ENCODE results near the gene MYO16. TPM values are rescaled to one million over a fixed set of nuclear protein-coding genes. Genes with fewer than 3 reads are reported as not detected.

MYO16 gene
- total and polyA plus RNA-seq, 7 donors, result 0.01 to 0.46 (median 0.30) TPM

GRCh38 chr13:108964606-108965005, 335.2 kb downstream of the MYO16 start:
- Histone ChIP-seq H3K27me3 (ENCODE audit: insufficient read depth in 3 of 3, low read length in 2 of 3) (no peaks in the 10 kb centered on the region), H3K36me3 (ENCODE audit: insufficient read depth in 1 of 2, low read depth in 1 of 2) (no peaks in the 10 kb centered on the region), H3K4me3 (no peak overlapping the region), H3K27ac (no peak overlapping the region), H3K4me1 (no peaks in the 10 kb centered on the region), H3K9me3 (no peaks in the 10 kb centered on the region)
- 72 to 85% (median 84%) methylated on average over 7 of the region's 7 CpGs for WGBS, 3 donors
- ATAC-seq (no peak), DNase-seq (no peak)
- intact Hi-C loops (cut with DNase I), result loop anchor here (5.0 to 10.0 kb wide), 4 partner anchors 820 to 1450 kb away; partner anchors contain the start of gene IRS2 (in 1 of the 2)
- no peak for TF ChIP-seq CTCF (IDR thresholded peaks at IDR 0.05)

GRCh38 chr13:108967371-108967770, 338.0 kb downstream of the MYO16 start:
- intact Hi-C loops (cut with DNase I), result loop anchor here in 1 of 2 donors (10.0 kb wide), 2 partner anchors 817 to 1447 kb away; partner anchors contain the start of gene IRS2
- H3K27me3 ChIP-seq (ENCODE audit: insufficient read depth in 3 of 3, low read length in 2 of 3), result no peaks in the 10 kb centered on the region
- no peak for ATAC-seq
- 88 to 91% (median 90%) methylated on average over 6 of the region's 6 CpGs for WGBS, 3 donors
- no peaks in the 10 kb centered on the region for H3K9me3 ChIP-seq
- H3K4me3 ChIP-seq, result no peak overlapping the region
- no peak overlapping the region for H3K27ac ChIP-seq
- no peaks in the 10 kb centered on the region for H3K4me1 ChIP-seq
- no peaks in the 10 kb centered on the region for H3K36me3 ChIP-seq (ENCODE audit: insufficient read depth in 1 of 2, low read depth in 1 of 2)
- DNase-seq, result no peak
- TF ChIP-seq CTCF (IDR thresholded peaks at IDR 0.05), result no peak

- Histone ChIP-seq H3K27me3 (ENCODE audit: insufficient read depth in 3 of 3, low read length in 2 of 3) (no peaks in the 10 kb centered on the region), H3K9me3 (no peaks in the 10 kb centered on the region), H3K36me3 (ENCODE audit: insufficient read depth in 1 of 2, low read depth in 1 of 2) (no peaks in the 10 kb centered on the region), H3K4me3 (no peak overlapping the region), H3K4me1 (no peaks in the 10 kb centered on the region), H3K27ac (no peak overlapping the region)
- intact Hi-C loops (cut with DNase I), result loop anchor here in 1 of 2 donors (10.0 kb wide), 2 partner anchors 816 to 1446 kb away; partner anchors contain the start of gene IRS2
- WGBS, 3 donors, result 88 to 91% (median 90%) methylated on average over 7 of the region's 7 CpGs
- DNase-seq, result no peak
- no peak for TF ChIP-seq CTCF (IDR thresholded peaks at IDR 0.05)
- ATAC-seq, result no peak
These were observed 339.2 kb downstream of the MYO16 start for GRCh38 chr13:108968566-108968965.

- Histone ChIP-seq H3K4me1 (no peaks in the 10 kb centered on the region), H3K4me3 (no peak overlapping the region), H3K36me3 (ENCODE audit: insufficient read depth in 1 of 2, low read depth in 1 of 2) (no peaks in the 10 kb centered on the region), H3K27me3 (ENCODE audit: insufficient read depth in 3 of 3, low read length in 2 of 3) (no peaks in the 10 kb centered on the region), H3K27ac (no peak overlapping the region), H3K9me3 (no peaks in the 10 kb centered on the region)
- no peak for TF ChIP-seq CTCF (IDR thresholded peaks at IDR 0.05)
- intact Hi-C loops (cut with DNase I), result no loop called here
- ATAC-seq (no peak), DNase-seq (no peak)
These were observed 345.3 kb downstream of the MYO16 start for GRCh38 chr13:108974686-108975085.

GRCh38 chr13:108980237-108980636, 350.8 kb downstream of the MYO16 start:
- intact Hi-C loops (cut with DNase I), result no loop called here

More at GRCh38 chr13:108980237-108980636, 350.8 kb downstream of the MYO16 start:
- no peak for DNase-seq
- 16 to 32% (median 18%) methylated on average over 5 of the region's 5 CpGs for WGBS, 3 donors
- no peaks in the 10 kb centered on the region for H3K9me3 ChIP-seq
- H3K27me3 ChIP-seq (ENCODE audit: insufficient read depth in 3 of 3, low read length in 2 of 3), result peaks cover 0 to 2% (median 0%) of the 10 kb centered on the region in 3 donors
- H3K27ac ChIP-seq, result no peak overlapping the region
- H3K4me1 ChIP-seq, result no peaks in the 10 kb centered on the region
- no peak overlapping the region for H3K4me3 ChIP-seq
- no peak for TF ChIP-seq CTCF (IDR thresholded peaks at IDR 0.05)
- ATAC-seq, result no peak
- no peaks in the 10 kb centered on the region for H3K36me3 ChIP-seq (ENCODE audit: insufficient read depth in 1 of 2, low read depth in 1 of 2)

All from psoas muscle (tissue), 8 donors.